ENCODE data around the gene ZNF548.

Gene ZNF548

DNA sequence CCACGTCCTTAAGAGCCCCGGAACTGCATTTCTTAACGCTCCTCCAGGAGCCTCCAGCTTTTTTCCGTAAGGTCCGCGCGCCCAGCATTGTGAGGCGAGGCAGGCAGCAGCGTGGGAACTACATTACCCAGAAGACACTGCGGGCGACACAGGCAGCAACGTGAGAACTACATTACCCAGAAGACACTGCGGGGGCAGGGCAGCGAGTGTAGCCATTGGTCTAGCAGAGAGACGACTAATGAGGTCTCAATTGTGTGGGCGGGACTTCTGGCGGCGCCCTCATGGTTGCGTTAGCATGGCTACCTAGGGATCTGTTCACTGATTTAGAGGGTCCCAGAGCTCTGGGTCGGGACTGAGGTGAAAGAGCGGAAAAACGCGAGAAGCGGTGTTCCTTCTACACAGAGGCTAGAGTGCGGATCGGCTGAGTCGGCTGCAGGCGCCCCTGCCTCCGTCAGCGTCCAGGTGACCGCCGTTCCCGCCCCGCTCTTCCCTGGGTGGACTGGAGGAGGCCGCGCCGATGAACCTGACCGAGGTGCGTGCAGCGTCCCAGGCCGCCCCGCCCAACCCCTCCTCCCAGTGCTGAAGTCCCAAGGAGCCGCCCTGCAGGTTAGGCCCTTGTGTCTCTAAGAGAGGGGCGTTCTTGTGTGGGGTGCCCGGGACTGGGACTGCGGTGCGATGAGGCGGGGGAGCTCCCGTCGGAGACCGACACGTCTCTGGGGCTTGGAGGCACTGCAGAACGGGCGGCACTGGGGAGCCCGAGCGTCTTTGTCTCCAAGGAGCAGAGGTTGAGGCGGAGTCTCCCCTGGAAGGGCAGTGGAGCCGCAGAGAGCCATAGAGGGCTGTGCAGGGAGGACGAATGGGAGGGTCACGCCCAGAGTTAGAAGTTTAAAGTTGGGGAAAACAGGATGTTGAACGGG lies 45.7 kb downstream of the ZNF548 start, which contains the start of gene ZNF749:
Gene ZNF749, plus strand, starts transcription at position 264 of the 917 bp plus-strand sequence. Its CDS starts 254 bp downstream, at position 518.
- TF ChIP-seq ZFP30 (CRISPR knock-in tag; IDR thresholded peaks at IDR 0.05) (no peak), ZNF70 (CRISPR knock-in tag; IDR thresholded peaks at IDR 0.05) (no peak), ZNF8 (CRISPR knock-in tag; IDR thresholded peaks at IDR 0.05) (no peak), TCF4 (CRISPR knock-in tag; IDR thresholded peaks at IDR 0.05; ENCODE audit: borderline replicate concordance) (no peak), SNAI2 (CRISPR knock-in tag; IDR thresholded peaks at IDR 0.05) (no peak), CSDC2 (CRISPR knock-in tag; IDR thresholded peaks at IDR 0.05) (no peak), ZFP3 (CRISPR knock-in tag; IDR thresholded peaks at IDR 0.05) (0 out of 2 replicates have a peak, but pooled peaks have one; percentile 21), TOX (CRISPR knock-in tag; IDR thresholded peaks at IDR 0.05; ENCODE audit: borderline replicate concordance) (no peak), OSR1 (CRISPR knock-in tag; IDR thresholded peaks at IDR 0.05) (no peak)
- TF ChIP-seq, protein P1, sequence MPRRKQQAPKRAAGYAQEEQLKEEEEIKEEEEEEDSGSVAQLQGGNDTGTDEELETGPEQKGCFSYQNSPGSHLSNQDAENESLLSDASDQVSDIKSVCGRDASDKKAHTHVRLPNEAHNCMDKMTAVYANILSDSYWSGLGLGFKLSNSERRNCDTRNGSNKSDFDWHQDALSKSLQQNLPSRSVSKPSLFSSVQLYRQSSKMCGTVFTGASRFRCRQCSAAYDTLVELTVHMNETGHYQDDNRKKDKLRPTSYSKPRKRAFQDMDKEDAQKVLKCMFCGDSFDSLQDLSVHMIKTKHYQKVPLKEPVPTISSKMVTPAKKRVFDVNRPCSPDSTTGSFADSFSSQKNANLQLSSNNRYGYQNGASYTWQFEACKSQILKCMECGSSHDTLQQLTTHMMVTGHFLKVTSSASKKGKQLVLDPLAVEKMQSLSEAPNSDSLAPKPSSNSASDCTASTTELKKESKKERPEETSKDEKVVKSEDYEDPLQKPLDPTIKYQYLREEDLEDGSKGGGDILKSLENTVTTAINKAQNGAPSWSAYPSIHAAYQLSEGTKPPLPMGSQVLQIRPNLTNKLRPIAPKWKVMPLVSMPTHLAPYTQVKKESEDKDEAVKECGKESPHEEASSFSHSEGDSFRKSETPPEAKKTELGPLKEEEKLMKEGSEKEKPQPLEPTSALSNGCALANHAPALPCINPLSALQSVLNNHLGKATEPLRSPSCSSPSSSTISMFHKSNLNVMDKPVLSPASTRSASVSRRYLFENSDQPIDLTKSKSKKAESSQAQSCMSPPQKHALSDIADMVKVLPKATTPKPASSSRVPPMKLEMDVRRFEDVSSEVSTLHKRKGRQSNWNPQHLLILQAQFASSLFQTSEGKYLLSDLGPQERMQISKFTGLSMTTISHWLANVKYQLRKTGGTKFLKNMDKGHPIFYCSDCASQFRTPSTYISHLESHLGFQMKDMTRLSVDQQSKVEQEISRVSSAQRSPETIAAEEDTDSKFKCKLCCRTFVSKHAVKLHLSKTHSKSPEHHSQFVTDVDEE (CRISPR knock-in tag; IDR thresholded peaks at IDR 0.05) = peak; percentile 77
- TF ChIP-seq, protein P2, sequence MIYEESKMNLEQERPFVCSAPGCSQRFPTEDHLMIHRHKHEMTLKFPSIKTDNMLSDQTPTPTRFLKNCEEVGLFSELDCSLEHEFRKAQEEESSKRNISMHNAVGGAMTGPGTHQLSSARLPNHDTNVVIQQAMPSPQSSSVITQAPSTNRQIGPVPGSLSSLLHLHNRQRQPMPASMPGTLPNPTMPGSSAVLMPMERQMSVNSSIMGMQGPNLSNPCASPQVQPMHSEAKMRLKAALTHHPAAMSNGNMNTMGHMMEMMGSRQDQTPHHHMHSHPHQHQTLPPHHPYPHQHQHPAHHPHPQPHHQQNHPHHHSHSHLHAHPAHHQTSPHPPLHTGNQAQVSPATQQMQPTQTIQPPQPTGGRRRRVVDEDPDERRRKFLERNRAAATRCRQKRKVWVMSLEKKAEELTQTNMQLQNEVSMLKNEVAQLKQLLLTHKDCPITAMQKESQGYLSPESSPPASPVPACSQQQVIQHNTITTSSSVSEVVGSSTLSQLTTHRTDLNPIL (CRISPR knock-in tag; IDR thresholded peaks at IDR 0.05; ENCODE audit: low read depth) = 0 out of 2 replicates have a peak, but pooled peaks have one; percentile 28
- TF ChIP-seq, protein P3, sequence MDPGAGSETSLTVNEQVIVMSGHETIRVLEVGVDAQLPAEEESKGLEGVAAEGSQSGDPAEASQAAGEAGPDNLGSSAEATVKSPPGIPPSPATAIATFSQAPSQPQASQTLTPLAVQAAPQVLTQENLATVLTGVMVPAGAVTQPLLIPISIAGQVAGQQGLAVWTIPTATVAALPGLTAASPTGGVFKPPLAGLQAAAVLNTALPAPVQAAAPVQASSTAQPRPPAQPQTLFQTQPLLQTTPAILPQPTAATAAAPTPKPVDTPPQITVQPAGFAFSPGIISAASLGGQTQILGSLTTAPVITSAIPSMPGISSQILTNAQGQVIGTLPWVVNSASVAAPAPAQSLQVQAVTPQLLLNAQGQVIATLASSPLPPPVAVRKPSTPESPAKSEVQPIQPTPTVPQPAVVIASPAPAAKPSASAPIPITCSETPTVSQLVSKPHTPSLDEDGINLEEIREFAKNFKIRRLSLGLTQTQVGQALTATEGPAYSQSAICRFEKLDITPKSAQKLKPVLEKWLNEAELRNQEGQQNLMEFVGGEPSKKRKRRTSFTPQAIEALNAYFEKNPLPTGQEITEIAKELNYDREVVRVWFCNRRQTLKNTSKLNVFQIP (CRISPR knock-in tag; IDR thresholded peaks at IDR 0.05; ENCODE audit: borderline replicate concordance, low read depth) = no peak
- ATAC-seq = peak; percentile 99

DNA sequence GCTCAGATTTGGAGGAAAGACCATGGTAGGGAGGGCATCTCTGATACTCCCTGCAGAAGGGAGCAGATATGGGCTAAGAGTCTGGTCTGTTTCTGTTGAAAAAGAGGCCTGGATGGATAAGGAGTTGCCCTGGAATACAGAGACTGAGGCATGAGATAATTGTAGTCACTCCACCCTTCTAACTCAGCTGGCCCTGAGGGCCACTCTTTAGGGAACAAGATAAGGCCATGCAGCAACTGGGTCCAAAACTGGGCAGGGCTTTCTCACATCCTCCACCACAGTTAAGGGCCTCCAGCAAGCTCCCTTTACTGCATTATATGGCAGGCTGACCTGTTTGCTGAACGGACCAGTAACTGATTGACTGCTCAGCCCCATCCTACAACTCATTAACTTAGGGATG lies 46.8 kb downstream of the ZNF548 start:
- TF ChIP-seq ZNF8 (CRISPR knock-in tag; IDR thresholded peaks at IDR 0.05) (no peak), OSR1 (CRISPR knock-in tag; IDR thresholded peaks at IDR 0.05) (no peak), SNAI2 (CRISPR knock-in tag; IDR thresholded peaks at IDR 0.05) (no peak), PPARA (CRISPR knock-in tag; IDR thresholded peaks at IDR 0.05; ENCODE audit: borderline replicate concordance) (no peak), ZFP3 (CRISPR knock-in tag; IDR thresholded peaks at IDR 0.05) (no peak)
- TF ChIP-seq, protein P3 (CRISPR knock-in tag; IDR thresholded peaks at IDR 0.05; ENCODE audit: borderline replicate concordance, low read depth) = no peak
- no peak for ATAC-seq

DNA sequence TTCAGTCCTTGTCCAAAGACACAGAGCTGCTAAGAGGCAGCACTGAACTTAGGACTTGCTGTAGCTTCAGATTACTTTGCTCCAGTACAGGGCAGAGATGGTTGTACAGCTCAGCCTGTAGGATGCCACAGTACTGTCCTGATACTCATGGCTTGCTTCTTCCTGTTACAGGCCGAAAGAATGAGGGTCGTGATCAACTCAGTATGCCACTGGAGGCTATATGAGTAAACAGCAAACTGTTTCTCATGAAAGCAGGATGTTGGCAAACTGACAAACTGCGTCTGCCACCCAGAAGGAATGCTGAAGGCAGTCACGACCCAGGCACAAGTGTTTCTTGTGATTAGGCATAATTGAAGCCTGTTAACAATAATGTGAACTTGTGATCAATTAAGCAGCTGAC lies 48.3 kb downstream of the ZNF548 start:
- no peak for ATAC-seq
- TF ChIP-seq ZNF70 (CRISPR knock-in tag; IDR thresholded peaks at IDR 0.05) = no peak
- no peak for TF ChIP-seq ZC3H10 (CRISPR knock-in tag; IDR thresholded peaks at IDR 0.05)
- TF ChIP-seq, protein P4, sequence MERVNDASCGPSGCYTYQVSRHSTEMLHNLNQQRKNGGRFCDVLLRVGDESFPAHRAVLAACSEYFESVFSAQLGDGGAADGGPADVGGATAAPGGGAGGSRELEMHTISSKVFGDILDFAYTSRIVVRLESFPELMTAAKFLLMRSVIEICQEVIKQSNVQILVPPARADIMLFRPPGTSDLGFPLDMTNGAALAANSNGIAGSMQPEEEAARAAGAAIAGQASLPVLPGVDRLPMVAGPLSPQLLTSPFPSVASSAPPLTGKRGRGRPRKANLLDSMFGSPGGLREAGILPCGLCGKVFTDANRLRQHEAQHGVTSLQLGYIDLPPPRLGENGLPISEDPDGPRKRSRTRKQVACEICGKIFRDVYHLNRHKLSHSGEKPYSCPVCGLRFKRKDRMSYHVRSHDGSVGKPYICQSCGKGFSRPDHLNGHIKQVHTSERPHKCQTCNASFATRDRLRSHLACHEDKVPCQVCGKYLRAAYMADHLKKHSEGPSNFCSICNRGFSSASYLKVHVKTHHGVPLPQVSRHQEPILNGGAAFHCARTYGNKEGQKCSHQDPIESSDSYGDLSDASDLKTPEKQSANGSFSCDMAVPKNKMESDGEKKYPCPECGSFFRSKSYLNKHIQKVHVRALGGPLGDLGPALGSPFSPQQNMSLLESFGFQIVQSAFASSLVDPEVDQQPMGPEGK (CRISPR knock-in tag; IDR thresholded peaks at IDR 0.05; ENCODE audit: borderline replicate concordance) = no peak
- TF ChIP-seq ZNF565 (CRISPR knock-in tag; conservative IDR thresholded peaks at IDR 0.05; ENCODE audit: low read depth) = no peak
- no peak for TF ChIP-seq RARB (CRISPR knock-in tag; IDR thresholded peaks at IDR 0.05)
- no peak for TF ChIP-seq SNAI2 (CRISPR knock-in tag; IDR thresholded peaks at IDR 0.05)
- TF ChIP-seq ARNTL (CRISPR knock-in tag; IDR thresholded peaks at IDR 0.05; ENCODE audit: borderline replicate concordance, low read depth) = no peak
- TF ChIP-seq ESRRG (CRISPR knock-in tag; IDR thresholded peaks at IDR 0.05) = no peak
- TF ChIP-seq, protein P2 (CRISPR knock-in tag; IDR thresholded peaks at IDR 0.05; ENCODE audit: low read depth) = no peak
- TF ChIP-seq, protein P1 (CRISPR knock-in tag; IDR thresholded peaks at IDR 0.05) = no peak
- TF ChIP-seq, protein P5, sequence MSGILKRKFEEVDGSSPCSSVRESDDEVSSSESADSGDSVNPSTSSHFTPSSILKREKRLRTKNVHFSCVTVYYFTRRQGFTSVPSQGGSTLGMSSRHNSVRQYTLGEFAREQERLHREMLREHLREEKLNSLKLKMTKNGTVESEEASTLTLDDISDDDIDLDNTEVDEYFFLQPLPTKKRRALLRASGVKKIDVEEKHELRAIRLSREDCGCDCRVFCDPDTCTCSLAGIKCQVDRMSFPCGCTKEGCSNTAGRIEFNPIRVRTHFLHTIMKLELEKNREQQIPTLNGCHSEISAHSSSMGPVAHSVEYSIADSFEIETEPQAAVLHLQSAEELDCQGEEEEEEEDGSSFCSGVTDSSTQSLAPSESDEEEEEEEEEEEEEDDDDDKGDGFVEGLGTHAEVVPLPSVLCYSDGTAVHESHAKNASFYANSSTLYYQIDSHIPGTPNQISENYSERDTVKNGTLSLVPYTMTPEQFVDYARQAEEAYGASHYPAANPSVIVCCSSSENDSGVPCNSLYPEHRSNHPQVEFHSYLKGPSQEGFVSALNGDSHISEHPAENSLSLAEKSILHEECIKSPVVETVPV (CRISPR knock-in tag; IDR thresholded peaks at IDR 0.05) = no peak
